Activated T-cell treated with anti-CD3 and anti-CD28 coated beads, Interleukin-2, amount 50 U/mL, for 24 hours (primary cell): ENCODE measurements around the gene CIAO3.
A peak's percentile ranks its signal among the peaks of the same experiment; 100 is the strongest.

ENCODE experiments used
- DNase-seq: peaks from one replicate; pipeline ENCODE4 v3.0.0-alpha.2; 2020
- H3K27ac Mint-ChIP-seq: 2 replicates; pipeline ENCODE4 v1.8.0; 2020; ENCODE audit warnings: mild to moderate bottlenecking, mixed read lengths
- H3K27me3 Mint-ChIP-seq: 2 replicates; pipeline ENCODE4 v1.8.0; 2020; ENCODE audit warnings: mixed read lengths
- H3K36me3 Mint-ChIP-seq: 2 replicates; pipeline ENCODE4 v1.8.0; 2020; ENCODE audit warnings: low read depth, mixed read lengths
- H3K4me1 Mint-ChIP-seq: 2 replicates; pipeline ENCODE4 v1.8.0; 2020; ENCODE audit warnings: low read depth, mixed read lengths
- H3K4me3 Mint-ChIP-seq: 2 replicates; pipeline ENCODE4 v1.8.0; 2020; ENCODE audit warnings: mild to moderate bottlenecking, moderate library complexity, mixed read lengths
- H3K9me3 Mint-ChIP-seq: 2 replicates; pipeline ENCODE4 v1.8.0; 2020; ENCODE audit warnings: mixed read lengths

The CIAO3 gene

GRCh38 chr16:728131-728889, 12.5 kb downstream of the CIAO3 start:
- peak; percentile 79 for DNase-seq
- peaks cover 5% of the 10 kb centered on the region for H3K4me1 Mint-ChIP-seq
- no peaks in the 10 kb centered on the region for H3K27me3 Mint-ChIP-seq
- H3K36me3 Mint-ChIP-seq: peaks cover 31% of the 10 kb centered on the region
- H3K9me3 Mint-ChIP-seq: no peaks in the 10 kb centered on the region
- peak overlapping the region; percentile 63 for H3K27ac Mint-ChIP-seq
- H3K4me3 Mint-ChIP-seq: peak overlapping the region; percentile 70

DNA sequence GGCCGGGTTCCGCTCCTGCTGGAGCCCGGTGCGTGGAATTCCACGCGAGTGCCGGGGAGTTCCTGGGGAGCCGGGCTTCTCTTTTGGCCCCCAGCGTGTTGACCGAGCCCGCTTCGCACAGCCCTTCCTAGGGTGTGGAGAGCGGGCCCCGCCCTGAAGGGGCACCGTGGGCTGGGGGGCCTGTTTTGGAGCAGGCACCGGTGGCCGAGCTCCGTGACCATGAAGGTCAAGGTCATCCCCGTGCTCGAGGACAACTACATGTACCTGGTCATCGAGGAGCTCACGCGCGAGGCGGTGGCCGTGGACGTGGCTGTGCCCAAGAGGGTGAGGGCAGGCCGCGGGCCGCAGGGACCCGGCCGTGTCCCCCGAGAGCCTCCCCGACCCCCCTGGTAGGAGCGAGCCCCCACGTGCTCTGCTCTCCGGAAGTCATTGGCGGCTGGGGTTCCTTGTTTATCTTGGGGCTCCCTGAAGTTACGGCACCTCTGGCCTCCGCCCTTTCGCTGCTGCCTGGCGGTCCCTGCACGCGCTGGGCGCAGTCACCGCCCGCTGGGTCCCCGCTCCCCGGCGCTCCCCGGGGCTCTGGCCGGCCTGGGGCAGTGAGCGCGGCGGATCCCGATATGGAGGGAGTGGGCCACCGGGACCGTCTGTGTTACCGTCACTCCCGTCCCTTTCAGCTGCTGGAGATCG, 13.4 kb downstream of the CIAO3 start:
- no peak overlapping the region for H3K27ac Mint-ChIP-seq
- no peaks in the 10 kb centered on the region for H3K9me3 Mint-ChIP-seq
- peaks cover 9% of the 10 kb centered on the region for H3K4me1 Mint-ChIP-seq
- peaks cover 28% of the 10 kb centered on the region for H3K36me3 Mint-ChIP-seq
- DNase-seq: peak; percentile 64
- peak overlapping the region; percentile 70 for H3K4me3 Mint-ChIP-seq
- H3K27me3 Mint-ChIP-seq: no peaks in the 10 kb centered on the region

DNA sequence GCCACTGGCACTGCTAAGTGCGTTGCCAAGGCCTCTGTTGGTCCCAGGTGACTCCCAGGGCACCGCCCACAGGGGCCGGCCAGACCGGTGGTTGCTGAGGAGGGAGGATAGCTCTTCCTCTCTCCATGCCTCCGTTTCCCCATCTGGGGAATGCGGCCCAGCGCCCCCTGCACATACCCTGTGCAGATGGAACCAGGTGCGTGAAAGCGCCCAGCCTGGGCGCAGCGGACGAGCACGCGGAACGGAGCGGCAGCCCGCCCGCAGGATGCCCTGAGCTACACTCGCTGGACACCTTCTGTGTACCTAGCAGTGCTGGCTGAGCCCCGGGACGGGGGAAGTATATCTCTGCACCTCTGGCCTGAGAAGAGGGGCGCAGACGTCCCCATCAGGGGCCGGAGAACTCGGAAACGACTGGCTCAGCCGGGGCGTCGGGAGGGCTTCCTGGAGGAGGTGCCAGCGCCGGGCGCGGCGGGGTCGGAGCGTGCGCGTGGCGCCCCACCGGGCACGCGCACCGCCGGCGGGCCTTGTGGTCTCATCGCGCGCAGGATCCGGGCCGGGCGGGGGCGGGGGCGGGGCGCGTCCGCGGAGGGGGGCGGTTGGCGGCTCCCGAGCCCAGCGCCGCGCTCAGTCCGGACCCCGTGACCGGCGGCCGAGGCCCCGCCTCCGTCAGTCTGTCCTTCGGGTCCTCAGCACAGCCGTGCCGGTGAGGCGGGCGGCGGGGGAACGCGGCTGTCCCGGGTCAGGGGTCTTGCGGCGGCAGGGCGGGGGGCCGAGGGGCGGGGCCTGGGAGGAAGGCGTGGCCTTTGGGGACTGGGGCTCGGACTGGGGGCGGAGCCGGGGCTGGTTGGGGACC, 14.1 kb downstream of the CIAO3 start, which contains the start of the genes CCDC78 and HAGHL:
Gene CCDC78, minus strand, starts transcription at position 6 of the 853 bp plus-strand sequence. CDS start 76 bp downstream, outside the sequence.
Gene HAGHL, plus strand, starts transcription at position 669 of the 853 bp plus-strand sequence. CDS start 404 bp downstream, outside the sequence.
- DNase-seq: peak; percentile 79
- no peaks in the 10 kb centered on the region for H3K27me3 Mint-ChIP-seq

DNA sequence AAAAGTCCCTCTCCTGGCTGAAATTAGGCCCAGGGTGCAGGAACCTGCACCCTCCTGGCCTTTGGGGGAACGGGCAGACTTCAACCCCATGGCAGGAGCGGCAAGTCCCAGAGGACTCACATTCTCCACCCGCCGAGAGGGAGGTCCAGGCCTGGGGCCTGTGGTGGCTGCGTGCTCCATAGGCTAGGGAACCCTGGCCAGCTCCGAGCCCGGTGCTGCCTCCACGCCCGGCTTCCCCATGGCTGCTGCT, 14.7 kb downstream of the CIAO3 start:
- no peak for DNase-seq
- no peaks in the 10 kb centered on the region for H3K9me3 Mint-ChIP-seq
- peaks cover 18% of the 10 kb centered on the region for H3K36me3 Mint-ChIP-seq
- H3K27me3 Mint-ChIP-seq: no peaks in the 10 kb centered on the region
- H3K4me3 Mint-ChIP-seq: peak overlapping the region; percentile 70
- H3K27ac Mint-ChIP-seq: peak overlapping the region; percentile 73
- peaks cover 12% of the 10 kb centered on the region for H3K4me1 Mint-ChIP-seq

More for the DNA sequence above, 14.1 kb downstream of the CIAO3 start, which contains the start of the genes CCDC78 and HAGHL:
- Mint-ChIP-seq H3K4me3 (peak within 1 kb of the TSS; percentile 70), H3K4me1 (peaks cover 12% of the 10 kb centered on the region), H3K36me3 (peaks cover 20% of the 10 kb centered on the region), H3K9me3 (no peaks in the 10 kb centered on the region), H3K27ac (peak within 1 kb of the TSS; percentile 73)

DNA sequence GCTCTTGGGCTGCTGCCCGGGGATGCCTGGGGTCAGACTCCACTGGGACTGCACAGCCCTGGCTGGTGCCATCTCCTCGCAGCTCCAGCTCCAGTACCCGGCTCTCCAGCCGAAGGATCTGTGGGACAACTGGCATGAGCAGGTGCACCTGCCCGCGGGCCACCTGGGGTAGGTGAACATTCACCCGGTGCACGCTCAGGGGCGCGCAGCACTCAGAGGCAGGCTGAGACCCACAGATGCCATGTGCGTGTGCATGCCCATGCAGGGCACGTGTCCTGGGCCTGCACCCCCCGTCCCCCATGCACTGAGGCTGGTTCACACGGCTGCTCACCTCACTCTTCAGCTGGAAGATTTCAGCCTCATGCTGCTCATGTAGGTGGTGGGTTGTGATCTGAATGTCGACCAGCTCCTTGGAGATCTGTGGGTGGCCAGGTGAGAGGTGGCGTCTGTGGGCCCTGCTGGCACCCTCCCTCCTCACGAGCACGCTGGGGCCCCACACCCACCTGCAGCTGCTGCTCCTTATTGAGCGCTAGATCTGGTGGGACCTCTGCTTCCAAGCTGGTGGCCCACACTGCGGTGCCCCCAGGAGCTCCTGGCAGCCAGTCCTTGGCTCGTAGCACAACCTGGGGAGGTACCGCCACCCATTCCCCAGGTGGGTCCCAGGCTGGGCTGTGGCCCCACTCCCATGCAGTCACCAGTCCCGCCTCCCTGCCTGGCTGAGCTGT, 15.2 kb downstream of the CIAO3 start:
- H3K9me3 Mint-ChIP-seq: no peaks in the 10 kb centered on the region
- H3K27me3 Mint-ChIP-seq: no peaks in the 10 kb centered on the region
- peak; percentile 43 for DNase-seq
- H3K4me1 Mint-ChIP-seq: peaks cover 12% of the 10 kb centered on the region
- H3K4me3 Mint-ChIP-seq: no peak overlapping the region
- H3K36me3 Mint-ChIP-seq: peaks cover 16% of the 10 kb centered on the region
- no peak overlapping the region for H3K27ac Mint-ChIP-seq

- DNase-seq: no peak
- Mint-ChIP-seq H3K4me1 (peaks cover 17% of the 10 kb centered on the region), H3K9me3 (no peaks in the 10 kb centered on the region), H3K27ac (no peak overlapping the region), H3K27me3 (no peaks in the 10 kb centered on the region), H3K4me3 (no peak overlapping the region), H3K36me3 (peaks cover 17% of the 10 kb centered on the region)
Measured at GRCh38 chr16:725041-725376, 15.8 kb downstream of the CIAO3 start.

DNA sequence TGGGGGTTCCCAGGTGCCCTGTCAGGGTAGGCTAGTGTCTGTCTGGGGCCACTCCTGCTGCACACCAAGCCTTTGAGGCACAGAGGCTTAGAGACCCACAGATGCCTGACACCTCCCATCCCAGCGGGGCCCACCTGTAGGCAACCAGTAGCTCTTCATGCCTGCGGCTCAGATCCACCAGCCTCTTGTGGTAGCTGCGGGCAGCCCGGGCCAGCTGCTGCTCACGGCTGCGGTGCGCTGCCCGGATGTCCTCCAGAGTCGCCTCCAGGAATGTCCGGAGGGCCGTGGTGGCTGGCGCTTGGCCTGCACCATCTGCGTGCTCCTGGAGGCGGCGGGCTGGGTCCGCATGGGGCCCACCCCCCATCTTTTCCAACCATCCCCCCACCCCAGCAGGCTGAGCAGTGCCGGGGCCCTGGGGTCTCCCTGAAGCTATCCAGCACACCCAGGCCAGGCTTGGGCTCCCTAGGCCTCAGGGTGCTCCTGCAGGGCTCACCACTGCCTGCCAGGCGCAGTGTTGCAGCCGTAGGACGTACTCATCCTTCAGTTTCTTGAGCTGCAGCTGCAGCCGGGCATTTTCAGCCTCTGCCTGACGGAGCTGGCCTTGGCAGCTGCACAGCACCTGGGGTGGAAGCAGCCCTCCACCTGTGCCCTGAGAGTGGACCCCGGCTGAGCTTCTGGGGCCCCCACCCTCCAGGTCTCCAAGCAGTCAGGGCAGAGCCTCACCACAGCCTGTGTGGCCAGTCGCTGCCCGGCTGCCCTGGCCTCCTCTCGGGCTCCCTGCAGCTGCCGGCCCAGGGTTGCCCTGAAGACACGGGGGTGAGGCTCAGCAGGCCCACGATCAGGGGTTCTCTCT, 16.4 kb downstream of the CIAO3 start:
- H3K27ac Mint-ChIP-seq: no peak overlapping the region
- peaks cover 22% of the 10 kb centered on the region for H3K4me1 Mint-ChIP-seq
- H3K4me3 Mint-ChIP-seq: no peak overlapping the region
- H3K27me3 Mint-ChIP-seq: no peaks in the 10 kb centered on the region
- H3K9me3 Mint-ChIP-seq: no peaks in the 10 kb centered on the region
- DNase-seq: no peak
- H3K36me3 Mint-ChIP-seq: peaks cover 12% of the 10 kb centered on the region

- DNase-seq: no peak
- H3K4me1 Mint-ChIP-seq: peaks cover 29% of the 10 kb centered on the region
- no peak overlapping the region for H3K4me3 Mint-ChIP-seq
- peaks cover 12% of the 10 kb centered on the region for H3K36me3 Mint-ChIP-seq
- no peak overlapping the region for H3K27ac Mint-ChIP-seq
- no peaks in the 10 kb centered on the region for H3K9me3 Mint-ChIP-seq
- H3K27me3 Mint-ChIP-seq: no peaks in the 10 kb centered on the region
Measured at GRCh38 chr16:723695-724094, 17.1 kb downstream of the CIAO3 start.

GRCh38 chr16:722835-723633, 17.8 kb downstream of the CIAO3 start:
- Mint-ChIP-seq H3K9me3 (no peaks in the 10 kb centered on the region), H3K4me3 (peak overlapping the region; percentile 67), H3K4me1 (peaks cover 30% of the 10 kb centered on the region), H3K36me3 (peaks cover 12% of the 10 kb centered on the region), H3K27ac (no peak overlapping the region), H3K27me3 (no peaks in the 10 kb centered on the region)
- DNase-seq: no peak

- H3K4me1 Mint-ChIP-seq: peaks cover 30% of the 10 kb centered on the region
- H3K36me3 Mint-ChIP-seq: peaks cover 12% of the 10 kb centered on the region
- DNase-seq: no peak
- peak overlapping the region; percentile 67 for H3K4me3 Mint-ChIP-seq
- peak overlapping the region; percentile 11 for H3K27ac Mint-ChIP-seq
- no peaks in the 10 kb centered on the region for H3K9me3 Mint-ChIP-seq
- H3K27me3 Mint-ChIP-seq: no peaks in the 10 kb centered on the region
Measured at GRCh38 chr16:721765-722540, 18.8 kb downstream of the CIAO3 start.

- peaks cover 12% of the 10 kb centered on the region for H3K36me3 Mint-ChIP-seq
- peak; percentile 90 for DNase-seq
- no peaks in the 10 kb centered on the region for H3K9me3 Mint-ChIP-seq
- H3K27me3 Mint-ChIP-seq: peaks cover 3% of the 10 kb centered on the region
- peaks cover 30% of the 10 kb centered on the region for H3K4me1 Mint-ChIP-seq
- peak within 1 kb of the TSS; percentile 85 for H3K4me3 Mint-ChIP-seq
- H3K27ac Mint-ChIP-seq: peak within 1 kb of the TSS; percentile 89
Measured at GRCh38 chr16:720990-721764, 19.6 kb downstream of the CIAO3 start, which contains the start of gene ANTKMT. Gene ANTKMT, plus strand, starts transcription at chr16:721146. Its CDS starts 129 bp downstream, at chr16:721275.
